Measurements from ENCODE around the gene RFT1.

DNA sequence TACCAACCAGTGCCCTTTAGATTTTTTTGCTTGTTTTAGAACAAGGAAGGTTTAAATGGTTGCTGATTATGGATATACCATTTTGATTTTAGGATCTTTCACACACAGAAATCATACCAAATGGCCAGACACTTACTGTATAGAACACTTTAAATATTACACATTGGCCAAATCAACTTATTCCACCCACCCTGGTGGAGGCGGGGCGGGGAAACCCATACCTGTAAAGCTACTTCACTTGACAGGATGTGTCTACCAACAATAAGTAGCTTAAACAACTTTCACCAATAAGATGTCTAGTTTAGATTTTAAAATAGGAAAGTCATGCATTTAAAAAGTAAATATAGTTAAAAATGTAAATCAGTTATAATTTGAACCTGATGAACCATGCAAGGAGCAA is 67.3 kb downstream of the RFT1 start:
- no peak for TF ChIP-seq POLR2A (IDR thresholded peaks at IDR 0.05)
- TF ChIP-seq, protein P1, sequence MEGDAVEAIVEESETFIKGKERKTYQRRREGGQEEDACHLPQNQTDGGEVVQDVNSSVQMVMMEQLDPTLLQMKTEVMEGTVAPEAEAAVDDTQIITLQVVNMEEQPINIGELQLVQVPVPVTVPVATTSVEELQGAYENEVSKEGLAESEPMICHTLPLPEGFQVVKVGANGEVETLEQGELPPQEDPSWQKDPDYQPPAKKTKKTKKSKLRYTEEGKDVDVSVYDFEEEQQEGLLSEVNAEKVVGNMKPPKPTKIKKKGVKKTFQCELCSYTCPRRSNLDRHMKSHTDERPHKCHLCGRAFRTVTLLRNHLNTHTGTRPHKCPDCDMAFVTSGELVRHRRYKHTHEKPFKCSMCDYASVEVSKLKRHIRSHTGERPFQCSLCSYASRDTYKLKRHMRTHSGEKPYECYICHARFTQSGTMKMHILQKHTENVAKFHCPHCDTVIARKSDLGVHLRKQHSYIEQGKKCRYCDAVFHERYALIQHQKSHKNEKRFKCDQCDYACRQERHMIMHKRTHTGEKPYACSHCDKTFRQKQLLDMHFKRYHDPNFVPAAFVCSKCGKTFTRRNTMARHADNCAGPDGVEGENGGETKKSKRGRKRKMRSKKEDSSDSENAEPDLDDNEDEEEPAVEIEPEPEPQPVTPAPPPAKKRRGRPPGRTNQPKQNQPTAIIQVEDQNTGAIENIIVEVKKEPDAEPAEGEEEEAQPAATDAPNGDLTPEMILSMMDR (IDR thresholded peaks at IDR 0.05): no peak
